ENCODE results near the gene NUDT13. TPM values are rescaled to one million over a fixed set of nuclear protein-coding genes. Genes with fewer than 3 reads are reported as not detected.
"Not testable (repeated sequence)": the region's sequence is repeated elsewhere in the genome, so short reads cannot be mapped to it uniquely, and the experiment has no call there.

NUDT13 gene
- total RNA-seq, 1 donor from 2014 or later, result 1.7 TPM

DNA sequence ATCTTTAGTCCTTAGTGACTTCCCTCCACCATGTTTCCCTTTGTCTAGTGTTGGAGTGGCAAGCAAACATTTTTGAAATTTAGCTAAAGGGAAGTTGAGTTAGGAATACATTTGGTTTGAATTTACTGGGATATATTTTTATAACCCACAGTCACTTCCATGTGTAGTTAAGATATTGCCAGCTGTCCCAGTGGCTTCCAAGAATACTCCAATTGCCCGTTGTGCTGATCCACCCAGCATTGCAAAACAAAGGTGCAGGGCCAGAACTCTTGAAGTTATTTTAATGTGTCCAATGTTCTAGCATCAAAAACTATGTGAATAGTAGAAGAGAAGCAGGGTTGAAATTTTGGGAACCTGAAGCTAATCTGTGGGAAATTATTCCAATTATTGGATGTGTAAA, 11.1 kb upstream of the NUDT13 start:
- DNase-seq (ENCODE audit: low spot score), result no peak

DNA sequence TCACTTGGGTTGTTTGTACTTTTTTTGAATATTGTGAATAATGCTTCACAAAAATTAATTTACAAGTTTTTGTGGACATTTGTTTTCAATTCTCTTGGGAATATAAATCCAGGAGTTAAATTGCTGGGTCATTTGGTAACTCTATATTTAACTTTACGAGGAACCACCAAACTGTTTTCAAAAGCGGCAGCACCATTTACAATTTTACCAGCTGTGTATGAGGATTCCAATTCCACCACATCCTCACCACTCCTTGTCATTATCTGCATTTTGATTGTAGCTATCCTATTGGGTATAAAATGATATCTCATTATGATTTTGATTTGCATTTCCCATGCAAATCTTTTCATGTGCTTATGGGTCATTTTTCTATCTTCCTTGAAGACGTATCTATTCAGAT, 4.0 kb upstream of the NUDT13 start:
- no peak for DNase-seq (ENCODE audit: low spot score)

DNA sequence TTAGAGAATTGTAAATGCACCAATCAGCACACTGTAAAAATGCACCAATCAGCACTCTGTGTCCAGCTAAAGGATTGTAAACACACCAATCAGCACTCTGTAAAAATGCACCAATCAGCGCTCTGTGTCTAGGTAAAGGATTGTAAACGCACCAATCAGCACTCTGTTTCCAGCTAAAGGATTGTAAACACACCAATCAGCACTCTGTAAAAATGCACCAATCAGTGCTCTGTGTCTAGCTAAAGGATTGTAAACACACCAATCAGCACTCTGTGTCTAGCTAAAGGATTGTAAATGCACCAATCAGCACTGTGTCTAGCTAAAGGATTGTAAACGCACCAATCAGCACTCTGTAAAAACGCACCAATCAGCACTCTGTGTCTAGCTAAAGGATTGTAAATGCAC, 1.0 kb upstream of the NUDT13 start:
- not testable (repeated sequence) for DNase-seq (ENCODE audit: low spot score)

DNA sequence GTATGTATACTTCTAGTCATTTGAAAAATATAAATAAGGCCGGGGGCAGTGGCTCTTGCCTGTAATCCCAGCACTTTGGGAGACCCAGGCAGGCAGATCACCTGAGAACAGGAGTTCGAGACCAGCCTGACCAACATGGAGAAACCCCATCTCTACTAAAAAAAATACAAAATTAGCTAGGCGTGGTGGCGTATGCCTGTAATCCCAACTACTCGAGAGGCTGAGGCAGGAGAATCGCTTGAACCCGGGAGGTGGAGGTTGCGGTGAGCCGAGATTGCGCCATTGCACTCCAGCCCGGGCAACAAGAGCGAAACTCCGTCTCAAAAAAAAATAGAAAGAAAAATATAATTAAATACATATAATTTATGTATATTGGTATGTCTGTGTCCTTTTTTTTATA, 1.8 kb downstream of the NUDT13 start:
- DNase-seq (ENCODE audit: low spot score), result not testable (repeated sequence)

DNA sequence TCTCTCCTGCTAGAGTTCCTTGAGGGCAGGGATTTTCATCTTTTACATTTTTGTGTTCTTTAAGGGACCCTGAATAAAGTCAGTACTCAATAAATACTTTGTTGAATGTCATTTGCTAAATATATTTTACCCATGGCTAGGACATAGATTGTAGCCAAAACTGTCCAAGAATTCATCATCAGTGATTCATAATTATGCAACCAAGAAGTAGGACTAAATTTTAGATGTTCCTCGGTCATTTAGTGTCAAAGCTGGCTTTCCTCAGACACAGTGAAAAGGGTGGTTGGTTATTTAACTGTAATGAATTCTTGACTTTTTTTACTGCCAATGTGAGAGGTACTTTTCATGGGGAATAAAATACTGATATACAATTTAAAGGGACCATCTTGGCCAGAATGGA, 3.3 kb downstream of the NUDT13 start:
- DNase-seq (ENCODE audit: low spot score), result no peak

DNA sequence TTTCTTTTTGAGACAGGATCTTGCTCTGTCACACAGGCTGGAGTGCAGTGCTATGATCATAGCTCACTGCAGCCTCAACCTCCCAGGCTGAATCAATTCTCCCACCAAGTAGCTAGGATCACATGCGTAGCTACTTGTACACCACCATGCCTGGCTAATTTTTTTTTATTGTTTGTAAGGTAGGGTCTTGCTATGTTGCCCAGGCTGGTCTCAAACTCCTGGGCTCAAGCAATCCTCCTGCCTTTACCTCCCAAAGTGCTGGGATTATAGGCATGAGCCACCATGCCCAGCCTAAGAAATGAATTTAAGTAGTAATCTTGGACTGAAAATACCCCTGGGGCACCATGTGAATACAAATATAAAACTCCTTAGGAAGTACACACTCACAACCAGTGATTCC, 5.8 kb downstream of the NUDT13 start:
- DNase-seq (ENCODE audit: low spot score), result no peak

DNA sequence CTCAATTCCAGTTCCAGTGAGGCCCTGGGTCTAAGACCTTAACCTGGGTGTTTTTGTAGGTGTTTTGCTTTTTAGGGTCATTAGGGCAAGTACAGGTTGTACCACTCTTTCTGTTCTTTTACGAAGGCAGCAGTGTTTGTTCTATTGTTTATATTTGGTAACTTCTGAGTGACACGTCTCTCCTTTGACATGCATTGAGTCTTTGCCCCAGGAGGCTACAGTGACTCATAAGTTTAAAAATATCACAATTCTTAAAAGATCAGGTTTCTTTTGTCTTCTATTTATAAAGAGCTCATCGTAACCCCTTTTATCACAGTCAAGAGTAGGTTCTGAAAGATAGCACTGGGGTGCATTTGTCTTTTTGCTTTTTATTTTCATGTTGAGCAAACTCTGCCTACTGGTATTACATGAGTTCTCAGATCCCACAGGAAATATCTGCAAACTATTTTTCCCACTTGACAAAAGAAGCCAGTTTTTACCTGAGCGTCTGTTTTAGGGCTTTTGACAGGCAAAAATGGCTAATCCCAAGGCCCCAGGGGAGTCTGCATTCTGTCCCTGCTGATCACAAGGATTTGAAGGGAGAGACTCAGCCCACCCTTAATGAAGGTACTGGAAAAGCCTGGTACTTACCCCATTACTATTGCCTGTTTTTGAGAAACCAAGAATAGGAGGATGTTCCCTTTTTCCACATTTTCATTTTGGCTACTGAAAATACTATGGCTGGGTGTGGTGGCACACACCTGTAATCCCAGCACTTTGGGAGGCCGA, 7.9 kb downstream of the NUDT13 start:
- no peak for DNase-seq (ENCODE audit: low spot score)

DNA sequence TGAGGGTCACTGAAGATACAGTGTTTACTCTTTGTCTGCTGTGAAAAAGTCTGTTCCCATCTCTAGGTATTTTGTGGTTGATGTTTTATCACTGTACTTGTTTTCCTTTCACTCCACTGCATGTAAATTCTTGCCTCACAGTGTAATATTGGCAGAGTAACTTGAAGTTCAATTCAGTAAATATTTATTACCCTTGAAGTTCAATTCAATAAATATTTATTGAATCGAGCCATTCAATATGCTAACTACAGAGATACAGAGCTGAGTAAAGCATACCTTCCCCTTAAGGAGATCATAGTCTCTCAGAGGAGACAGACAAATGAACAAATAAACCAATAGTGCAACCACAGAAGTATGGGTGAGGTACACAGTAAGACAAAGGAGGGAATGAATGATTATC, 9.2 kb downstream of the NUDT13 start:
- no peak for DNase-seq (ENCODE audit: low spot score)

DNA sequence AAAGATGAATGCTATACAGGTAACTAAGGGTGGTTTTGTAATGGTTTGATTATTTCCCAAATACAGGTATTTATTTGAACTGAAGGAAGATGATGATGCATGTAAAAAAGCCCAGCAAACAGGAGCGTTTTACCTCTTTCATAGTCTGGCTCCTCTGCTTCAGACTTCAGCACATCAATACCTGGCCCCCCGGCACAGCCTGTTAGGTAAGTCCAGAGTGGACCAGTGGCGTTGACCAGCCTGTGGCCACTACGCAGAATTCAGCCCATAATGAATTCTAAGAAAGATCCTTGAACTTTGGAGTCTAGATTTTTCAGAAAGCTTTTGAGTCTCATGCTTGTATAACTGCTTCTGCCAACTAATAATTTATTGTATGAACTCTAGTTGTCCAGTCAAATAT, 9.7 kb downstream of the NUDT13 start:
- DNase-seq (ENCODE audit: low spot score), result no peak

DNA sequence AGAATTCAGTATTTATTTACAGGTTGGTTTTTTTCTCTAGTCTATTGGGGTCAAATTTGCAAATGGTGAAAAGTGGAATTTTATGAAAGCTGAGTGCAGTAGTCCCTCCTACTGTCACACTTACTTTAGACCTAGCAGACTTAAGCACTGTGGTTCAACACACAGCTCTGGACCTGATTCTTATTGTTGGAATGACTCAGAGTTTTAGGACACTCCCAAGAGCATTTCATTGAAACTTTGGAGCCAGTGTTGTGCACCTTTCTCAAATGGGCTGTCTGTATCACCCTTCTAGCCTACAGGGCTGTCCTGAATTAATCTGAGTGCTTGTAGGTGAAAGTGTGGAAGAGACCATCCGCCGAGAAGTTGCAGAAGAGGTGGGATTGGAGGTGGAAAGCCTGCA, 16.1 kb downstream of the NUDT13 start:
- no peak for DNase-seq (ENCODE audit: low spot score)

DNA sequence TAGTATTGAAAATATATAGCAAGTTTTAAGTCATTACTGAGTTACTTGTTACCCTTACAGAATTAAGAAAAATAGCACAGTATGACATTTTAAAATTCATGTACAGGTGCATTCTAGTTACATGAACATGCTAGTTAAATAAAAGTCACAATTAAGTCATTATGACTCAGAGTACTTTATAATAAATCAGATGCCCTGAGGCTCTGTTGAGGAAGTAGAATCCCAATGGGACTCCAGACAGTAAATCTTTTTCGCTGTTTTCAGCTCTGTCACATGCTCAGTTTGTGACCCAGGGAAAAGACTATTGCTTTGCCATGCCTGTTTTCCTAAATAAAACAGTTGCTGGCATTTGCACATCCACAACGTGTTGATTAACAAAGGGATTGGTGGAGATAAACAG, 21.0 kb downstream of the NUDT13 start:
- DNase-seq (ENCODE audit: low spot score), result no peak

DNA sequence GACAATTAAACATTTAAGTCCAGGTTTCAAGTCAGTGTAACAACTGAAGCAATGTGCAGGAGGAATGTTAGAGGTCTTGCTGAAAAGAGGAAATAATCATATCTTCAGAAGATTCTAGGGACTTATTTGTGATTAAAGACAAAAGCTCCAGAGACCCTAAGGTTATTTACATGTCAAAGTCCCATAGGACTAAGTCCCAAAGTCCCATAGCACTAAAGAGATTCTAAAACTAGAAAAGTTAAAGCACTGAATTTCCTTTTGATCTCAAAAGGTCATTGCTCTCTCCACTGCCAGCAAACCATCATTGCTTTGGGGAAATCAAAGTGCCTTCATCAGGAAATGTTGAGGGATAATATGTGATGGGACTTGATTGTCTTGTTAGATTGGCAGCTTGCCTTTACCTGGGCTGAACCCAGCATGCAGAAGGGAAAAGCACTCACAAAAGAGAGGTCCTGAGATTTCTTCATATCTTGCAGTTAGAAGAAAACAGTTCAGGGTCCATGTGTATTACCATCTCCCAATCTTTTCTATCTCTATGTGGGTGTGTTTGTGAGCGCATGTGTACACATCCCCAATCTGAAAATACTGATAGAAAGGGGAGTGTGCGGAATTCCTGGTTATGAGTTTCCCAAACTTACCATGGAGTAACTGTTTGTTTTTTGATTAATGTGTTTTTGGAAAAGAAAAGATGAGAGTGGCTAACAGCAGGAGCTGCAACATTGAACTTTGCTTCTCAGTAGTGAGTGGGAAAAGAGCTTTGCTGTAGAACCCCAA, 21.8 kb downstream of the NUDT13 start:
- DNase-seq (ENCODE audit: low spot score), result no peak

DNA sequence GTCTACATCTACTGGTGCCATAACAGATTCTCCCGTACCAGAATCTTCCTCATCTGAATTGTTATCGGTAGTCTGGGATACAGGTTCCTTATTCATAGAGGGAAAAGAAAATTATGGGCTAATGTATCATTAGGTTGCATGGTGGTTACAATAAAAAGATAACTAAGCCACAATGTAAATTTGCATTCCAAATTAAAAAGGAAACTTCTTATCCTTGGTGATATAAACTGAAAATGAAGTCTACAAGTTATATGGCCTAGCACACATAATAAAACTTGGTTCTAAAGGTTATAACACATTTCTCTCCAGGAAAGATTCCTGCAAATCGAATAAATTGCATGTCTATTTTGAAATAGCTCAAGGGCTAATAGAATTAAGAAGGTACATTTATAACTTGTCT, 24.5 kb downstream of the NUDT13 start:
- DNase-seq (ENCODE audit: low spot score), result no peak

DNA sequence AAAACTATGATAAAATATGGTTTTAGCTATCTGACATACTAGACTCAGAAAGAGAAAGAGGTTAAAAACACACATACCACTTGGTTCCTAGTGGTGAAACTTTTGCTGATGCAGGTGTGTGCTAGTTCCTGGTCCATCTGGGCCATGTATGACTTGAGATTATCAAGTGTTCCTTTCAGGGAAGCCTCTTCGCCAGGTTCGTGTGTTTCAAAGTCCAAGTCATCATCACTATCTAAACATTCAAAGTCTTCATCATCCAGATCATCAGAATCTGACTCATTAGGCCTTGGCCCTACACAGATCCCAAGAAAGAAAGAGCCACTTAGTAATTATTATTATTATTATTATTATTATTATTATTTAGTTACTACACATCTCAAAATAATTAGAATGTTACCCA, 26.4 kb downstream of the NUDT13 start:
- no peak for DNase-seq (ENCODE audit: low spot score)

DNA sequence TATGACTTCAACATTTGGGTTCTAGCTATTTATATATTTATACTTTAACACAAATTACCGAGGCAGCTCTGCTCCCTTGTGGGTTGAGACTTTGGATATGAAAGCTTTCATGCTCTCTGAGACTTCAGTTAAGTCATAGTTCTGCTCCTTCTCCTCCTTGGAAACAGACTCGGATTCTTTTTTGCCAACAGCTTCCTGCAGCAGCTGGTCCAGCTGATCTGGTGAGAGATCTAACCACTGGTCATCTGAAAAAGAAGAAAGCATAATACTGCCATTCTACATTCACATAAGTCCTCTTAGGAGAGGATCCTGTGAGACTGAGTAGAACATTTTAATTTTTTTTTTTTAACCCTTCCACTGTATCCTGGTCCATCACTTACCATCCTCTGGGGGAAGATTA, 29.0 kb downstream of the NUDT13 start:
- no peak for DNase-seq (ENCODE audit: low spot score)

DNA sequence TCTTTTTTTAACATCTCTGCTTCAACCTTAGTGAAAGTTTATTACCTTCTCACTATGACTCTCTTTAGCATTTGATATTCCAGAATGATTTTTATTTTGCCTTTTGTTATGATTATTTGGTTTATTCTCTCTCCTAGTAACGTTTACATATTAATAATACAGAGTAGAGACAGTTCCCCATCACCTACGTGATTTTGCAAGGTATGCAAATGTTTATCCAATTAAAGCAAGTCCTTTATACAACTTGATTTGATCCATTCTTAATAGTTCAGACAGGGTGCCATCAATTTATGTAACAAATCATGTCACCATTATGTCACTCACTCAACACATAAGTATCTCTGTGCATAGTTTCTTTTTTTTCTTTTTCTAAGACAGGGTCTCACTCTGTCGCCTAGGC, 31.3 kb downstream of the NUDT13 start:
- DNase-seq (ENCODE audit: low spot score), result no peak

DNA sequence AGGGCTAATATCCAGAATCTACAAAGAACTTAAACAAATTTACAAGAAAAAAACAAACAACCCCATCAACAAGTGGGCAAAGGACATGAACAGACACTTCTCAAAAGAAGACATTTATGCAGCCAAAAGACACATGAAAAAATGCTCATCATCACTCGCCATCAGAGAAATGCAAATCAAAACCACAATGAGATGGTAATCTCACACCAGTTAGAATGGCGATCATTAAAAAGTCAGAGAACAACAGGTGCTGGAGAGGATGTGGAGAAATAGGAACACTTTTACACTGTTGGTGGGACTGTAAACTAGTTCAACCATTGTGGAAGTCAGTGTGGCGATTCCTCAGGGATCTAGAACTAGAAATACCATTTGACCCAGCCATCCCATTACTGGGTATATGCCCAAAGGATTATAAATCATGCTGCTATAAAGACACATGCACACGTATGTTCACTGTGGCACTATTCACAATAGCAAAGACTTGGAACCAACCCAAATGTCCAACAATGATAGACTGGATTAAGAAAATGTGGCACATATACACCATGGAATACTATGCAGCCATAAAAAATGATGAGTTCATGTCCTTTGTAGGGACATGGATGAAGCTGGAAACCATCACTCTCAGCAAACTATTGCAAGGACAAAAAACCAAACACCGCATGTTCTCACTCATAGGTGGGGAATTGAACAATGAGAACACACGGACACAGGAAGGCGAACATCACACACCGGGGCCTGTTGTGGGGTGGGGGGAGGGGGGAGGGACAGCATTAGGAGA, 40.6 kb downstream of the NUDT13 start:
- not testable (repeated sequence) for DNase-seq (ENCODE audit: low spot score)

DNA sequence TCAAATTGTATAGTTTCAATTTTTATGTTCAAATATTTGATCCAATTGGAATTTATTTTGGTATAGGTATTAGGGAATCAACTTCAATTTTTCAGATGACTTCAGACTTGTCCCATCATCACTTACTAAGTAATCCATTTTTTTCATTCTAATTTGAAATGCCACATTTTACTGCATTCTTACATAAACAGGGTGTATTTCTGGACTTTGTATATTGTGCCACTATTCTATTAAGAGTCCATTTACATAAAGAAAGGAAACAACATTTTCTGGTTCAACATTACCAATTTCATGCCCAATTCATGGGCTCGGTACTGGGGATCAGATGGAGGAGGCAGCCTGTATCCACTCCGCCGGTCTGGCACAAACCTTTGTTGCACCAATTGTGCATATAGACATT, 41.8 kb downstream of the NUDT13 start:
- DNase-seq (ENCODE audit: low spot score), result no peak

DNA sequence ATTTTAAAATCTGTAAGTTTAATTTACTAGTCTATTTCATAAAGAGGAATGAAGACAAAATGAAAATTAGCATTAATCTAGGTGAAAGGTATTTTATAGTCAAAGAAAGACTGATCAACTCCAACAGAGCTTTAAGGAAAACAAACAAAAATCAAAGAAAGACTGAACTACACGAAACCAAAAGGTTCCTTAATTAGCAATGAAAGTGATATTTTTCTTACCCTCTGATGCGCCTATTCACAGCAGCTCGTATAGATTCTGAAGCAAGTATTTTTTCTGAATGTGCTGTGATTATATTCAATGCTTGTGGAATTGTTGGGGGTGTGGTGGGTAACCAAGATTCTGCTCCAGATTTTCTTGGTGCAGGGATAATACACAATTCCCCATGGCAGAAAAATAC, 45.8 kb downstream of the NUDT13 start:
- no peak for DNase-seq (ENCODE audit: low spot score)

DNA sequence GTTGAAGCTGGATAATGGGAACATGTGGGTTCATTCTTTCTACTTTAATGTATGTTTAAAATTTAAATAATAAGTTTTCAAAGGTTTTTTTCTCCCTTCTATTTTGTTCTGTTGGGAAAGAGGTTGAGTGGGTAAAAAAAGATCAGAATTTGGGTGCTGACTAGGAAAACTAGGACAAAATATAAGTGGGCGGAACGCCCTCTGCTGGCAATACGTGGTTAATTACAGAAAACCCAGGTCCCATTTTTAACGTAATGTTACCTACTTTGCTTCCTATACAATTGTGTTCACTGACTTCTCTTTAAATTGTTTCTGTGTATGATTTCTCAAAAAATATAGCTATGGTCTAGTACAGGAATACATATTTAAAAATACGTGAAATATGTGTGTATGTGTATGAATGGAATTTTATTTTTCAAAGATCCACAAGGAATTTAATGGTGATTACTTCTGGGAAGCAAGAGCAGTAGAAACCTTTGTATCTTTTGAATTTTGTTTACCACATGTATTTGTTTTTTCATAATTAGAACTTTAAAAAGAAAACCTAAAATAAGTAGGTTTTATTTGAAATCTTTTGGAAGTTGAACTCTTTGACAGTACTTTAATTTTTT, 48.9 kb downstream of the NUDT13 start:
- DNase-seq (ENCODE audit: low spot score), result no peak

DNA sequence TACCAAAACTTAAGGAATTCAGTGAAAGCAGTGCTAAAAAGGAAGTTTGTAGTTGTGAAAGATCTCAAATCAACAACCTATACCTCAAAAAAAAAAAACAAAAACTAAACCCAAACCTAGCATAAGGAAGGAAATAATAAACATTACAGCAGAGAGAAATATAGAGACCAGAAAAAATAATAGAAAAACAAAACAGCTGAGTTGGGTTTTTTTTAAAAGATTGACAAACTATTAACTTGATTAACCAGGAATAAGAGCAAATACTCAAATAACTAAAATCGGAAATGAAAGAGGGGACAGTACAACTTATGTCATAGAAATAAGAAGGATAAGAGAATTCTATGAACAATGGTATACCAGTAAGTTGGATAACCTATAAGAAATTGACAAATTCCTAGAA, 50.8 kb downstream of the NUDT13 start:
- DNase-seq (ENCODE audit: low spot score), result no peak

DNA sequence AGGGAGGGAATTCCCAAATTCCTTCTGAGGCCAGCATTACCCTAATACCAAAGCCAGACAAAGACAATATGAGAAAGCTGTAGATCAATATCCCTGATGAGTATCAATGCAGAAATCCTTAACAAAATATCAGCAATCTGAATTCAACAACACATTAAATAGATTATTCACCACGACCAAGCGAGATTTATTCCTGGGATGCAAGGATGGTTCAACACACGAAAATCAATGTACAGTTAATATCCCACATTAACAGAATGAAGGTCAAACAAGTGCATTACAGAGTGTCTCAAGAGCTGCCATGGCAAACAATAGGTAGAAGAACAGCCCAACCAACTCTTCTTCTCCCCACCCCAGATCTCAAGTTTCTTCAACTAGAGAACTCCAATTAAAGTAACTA, 51.4 kb downstream of the NUDT13 start:
- no peak for DNase-seq (ENCODE audit: low spot score)

Measured in mesenteric fat pad (tissue), 1 donor.